Activated B cell treated with CpG ODN at 0.5 μM for 24 hours (primary cell): ENCODE data around the gene MICALL1. TPM values are rescaled to one million over a fixed set of nuclear protein-coding genes. Genes with fewer than 3 reads are reported as not detected.

ENCODE experiments used
- ATAC-seq: fragments of 200-7000 bp; cut with Tn5 transposase; one replicate; pipeline ENCODE4 v1.10.0; 2021; ENCODE audit warnings: low read depth, mild to moderate bottlenecking, moderate library complexity
- CTCF ChIA-PET: fragments of 350-600 bp; sonication (Branson Sonifier 250); formaldehyde crosslinking; loops from one replicate; lab custom pipeline; 2021; ENCODE audit warnings: antibody characterized with exemption; lab: Charles Lee
- POLR2A ChIA-PET: fragments of 350-600 bp; sonication (Branson Sonifier 250); formaldehyde crosslinking; loops from one replicate; lab custom pipeline; 2021; ENCODE audit warnings: antibody characterized with exemption; lab: Charles Lee
- DNase-seq: peaks from one replicate; pipeline ENCODE4 v3.0.0; 2022
- H3K27ac Mint-ChIP-seq: one replicate; pipeline ENCODE4 v1.8.0; 2020; ENCODE audit warnings: mixed read lengths
- H3K27me3 Mint-ChIP-seq: one replicate; pipeline ENCODE4 v1.8.0; 2021; ENCODE audit warnings: mixed read lengths
- H3K36me3 Mint-ChIP-seq: one replicate; pipeline ENCODE4 v1.8.0; 2021; ENCODE audit warnings: low read depth, mixed read lengths
- H3K4me1 Mint-ChIP-seq: one replicate; pipeline ENCODE4 v1.8.0; 2021; ENCODE audit warnings: mixed read lengths
- H3K4me3 Mint-ChIP-seq: one replicate; pipeline ENCODE4 v1.8.0; 2020; ENCODE audit warnings: mild to moderate bottlenecking, mixed read lengths
- H3K9me3 Mint-ChIP-seq: one replicate; pipeline ENCODE4 v1.8.0; 2020; ENCODE audit warnings: mixed read lengths
- intact Hi-C: fragments of 100-400 bp; cut with micrococcal nuclease; formaldehyde crosslinking; loops from one replicate; pipeline ENCODE4 v1.15.1; 2024
- total RNA-seq: library from RNA; stranded (reverse); gene quantifications from 2 replicates; pipeline ENCODE4 v1.2.3, GENCODE V29; 2022
- TF ChIP-seq, protein P1 (sequence below): fragments of 200-600 bp; IDR thresholded peaks from one replicate; pipeline ENCODE4 v1.8.0; 2022; ENCODE audit warnings: antibody characterized with exemption, mild to moderate bottlenecking

The MICALL1 gene
- total RNA-seq, 1 donor from 2014 or later: 27.6 TPM

DNA sequence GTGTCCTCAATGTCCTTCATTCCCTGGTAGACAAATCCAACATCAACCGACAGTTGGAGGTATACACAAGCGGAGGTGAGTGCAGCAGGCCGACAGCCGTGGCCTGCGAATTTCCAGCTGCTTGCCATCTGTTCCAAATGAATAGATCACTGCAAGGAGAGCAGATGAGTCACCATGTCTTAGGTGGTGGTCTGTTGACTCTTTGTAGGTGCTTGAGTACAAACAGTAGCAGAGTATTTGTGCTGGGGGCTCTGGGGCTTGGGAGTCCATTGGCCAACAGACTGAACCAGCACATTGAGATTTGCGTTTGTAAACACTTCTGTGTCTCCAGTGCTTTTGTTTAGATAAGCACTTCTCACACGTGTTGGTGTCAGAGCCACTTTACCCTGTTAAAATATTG, 35.8 kb upstream of the MICALL1 start:
- H3K27ac Mint-ChIP-seq: no peak overlapping the region
- H3K27me3 Mint-ChIP-seq: no peaks in the 10 kb centered on the region
- intact Hi-C loops: no loop called here
- no peaks in the 10 kb centered on the region for H3K9me3 Mint-ChIP-seq
- no peaks in the 10 kb centered on the region for H3K4me1 Mint-ChIP-seq
- TF ChIP-seq, protein P1, sequence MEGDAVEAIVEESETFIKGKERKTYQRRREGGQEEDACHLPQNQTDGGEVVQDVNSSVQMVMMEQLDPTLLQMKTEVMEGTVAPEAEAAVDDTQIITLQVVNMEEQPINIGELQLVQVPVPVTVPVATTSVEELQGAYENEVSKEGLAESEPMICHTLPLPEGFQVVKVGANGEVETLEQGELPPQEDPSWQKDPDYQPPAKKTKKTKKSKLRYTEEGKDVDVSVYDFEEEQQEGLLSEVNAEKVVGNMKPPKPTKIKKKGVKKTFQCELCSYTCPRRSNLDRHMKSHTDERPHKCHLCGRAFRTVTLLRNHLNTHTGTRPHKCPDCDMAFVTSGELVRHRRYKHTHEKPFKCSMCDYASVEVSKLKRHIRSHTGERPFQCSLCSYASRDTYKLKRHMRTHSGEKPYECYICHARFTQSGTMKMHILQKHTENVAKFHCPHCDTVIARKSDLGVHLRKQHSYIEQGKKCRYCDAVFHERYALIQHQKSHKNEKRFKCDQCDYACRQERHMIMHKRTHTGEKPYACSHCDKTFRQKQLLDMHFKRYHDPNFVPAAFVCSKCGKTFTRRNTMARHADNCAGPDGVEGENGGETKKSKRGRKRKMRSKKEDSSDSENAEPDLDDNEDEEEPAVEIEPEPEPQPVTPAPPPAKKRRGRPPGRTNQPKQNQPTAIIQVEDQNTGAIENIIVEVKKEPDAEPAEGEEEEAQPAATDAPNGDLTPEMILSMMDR: no peak
- POLR2A ChIA-PET: no interaction called here
- DNase-seq (no peak), ATAC-seq (no peak)
- peaks cover 84% of the 10 kb centered on the region for H3K36me3 Mint-ChIP-seq
- no peak overlapping the region for H3K4me3 Mint-ChIP-seq
- CTCF ChIA-PET: no interaction called here

DNA sequence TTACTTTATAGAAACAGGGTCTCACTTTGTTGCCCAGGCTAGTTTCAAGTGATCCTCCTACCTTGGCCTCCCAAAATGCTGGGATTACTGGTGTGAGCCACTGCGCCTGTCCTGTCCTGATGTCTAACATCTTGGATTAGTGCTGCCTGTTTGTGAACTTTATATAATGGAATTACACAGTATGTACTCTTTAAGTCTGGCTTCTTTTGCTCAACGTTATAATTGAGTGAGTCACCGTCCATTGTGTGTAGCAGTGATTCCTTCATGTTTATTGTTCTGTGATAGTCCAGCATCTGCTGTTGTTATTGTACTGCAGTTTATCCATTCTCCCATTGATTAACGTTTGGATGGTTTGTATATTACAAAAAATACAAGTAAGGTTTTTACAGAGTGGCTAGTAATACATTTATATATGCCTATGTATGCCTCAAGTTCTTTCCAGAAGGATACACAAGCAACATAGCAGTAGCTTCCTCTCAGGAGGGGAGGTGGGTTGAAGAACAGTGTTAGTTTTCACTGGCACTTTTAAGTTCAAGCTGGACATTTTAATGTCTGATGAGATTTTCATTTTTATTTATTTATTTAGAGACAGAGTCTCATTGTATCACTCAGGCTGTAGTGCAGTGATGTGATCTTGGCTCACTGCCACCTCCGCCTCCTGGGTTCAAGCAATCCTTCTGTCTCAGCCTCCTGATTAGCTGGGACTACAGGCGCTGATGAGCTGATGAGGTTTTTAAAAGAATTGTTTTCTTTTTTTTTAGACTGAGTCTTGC, 25.2 kb upstream of the MICALL1 start:
- TF ChIP-seq, protein P1: no peak
- intact Hi-C loops: no loop called here
- DNase-seq: no peak
- peaks cover 66% of the 10 kb centered on the region for H3K36me3 Mint-ChIP-seq
- no peak overlapping the region for H3K27ac Mint-ChIP-seq
- H3K4me1 Mint-ChIP-seq: peaks cover 4% of the 10 kb centered on the region
- no peaks in the 10 kb centered on the region for H3K9me3 Mint-ChIP-seq
- CTCF ChIA-PET: interaction anchor here (0.8 kb wide), 1 partner anchor 17 kb away, joined by 5 read pairs; no protein-coding TSS in a partner anchor
- no peak for ATAC-seq
- no peaks in the 10 kb centered on the region for H3K27me3 Mint-ChIP-seq
- H3K4me3 Mint-ChIP-seq: no peak overlapping the region
- POLR2A ChIA-PET: no interaction called here

DNA sequence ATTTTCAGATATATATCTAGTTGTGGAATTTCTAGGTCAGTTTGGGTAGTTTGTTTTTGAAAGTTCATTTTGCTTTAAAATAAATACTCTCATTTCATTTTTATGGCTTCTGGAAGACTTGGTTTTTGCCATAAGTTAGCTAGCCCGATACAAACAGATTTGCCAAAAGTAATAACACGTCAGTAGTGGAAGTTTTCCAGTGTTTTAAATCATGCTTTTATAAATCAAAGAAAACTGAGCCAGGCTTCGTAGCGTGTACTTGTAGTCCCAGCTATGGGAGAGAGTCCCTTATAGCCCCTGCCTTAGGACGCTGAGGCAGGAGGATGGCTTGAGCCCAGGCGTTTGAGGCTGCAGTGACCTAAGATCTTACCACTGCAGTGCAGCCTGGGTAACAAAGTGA, 21.7 kb upstream of the MICALL1 start:
- no peak overlapping the region for H3K4me3 Mint-ChIP-seq
- H3K4me1 Mint-ChIP-seq: peaks cover 4% of the 10 kb centered on the region
- DNase-seq (no peak), ATAC-seq (no peak)
- TF ChIP-seq, protein P1: no peak
- intact Hi-C loops: no loop called here
- no peaks in the 10 kb centered on the region for H3K27me3 Mint-ChIP-seq
- no peak overlapping the region for H3K27ac Mint-ChIP-seq
- H3K9me3 Mint-ChIP-seq: no peaks in the 10 kb centered on the region
- peaks cover 58% of the 10 kb centered on the region for H3K36me3 Mint-ChIP-seq
- POLR2A ChIA-PET: no interaction called here
- CTCF ChIA-PET: interaction anchor here (0.7 kb wide), 1 partner anchor 21 kb away, joined by 4 read pairs; no protein-coding TSS in a partner anchor

DNA sequence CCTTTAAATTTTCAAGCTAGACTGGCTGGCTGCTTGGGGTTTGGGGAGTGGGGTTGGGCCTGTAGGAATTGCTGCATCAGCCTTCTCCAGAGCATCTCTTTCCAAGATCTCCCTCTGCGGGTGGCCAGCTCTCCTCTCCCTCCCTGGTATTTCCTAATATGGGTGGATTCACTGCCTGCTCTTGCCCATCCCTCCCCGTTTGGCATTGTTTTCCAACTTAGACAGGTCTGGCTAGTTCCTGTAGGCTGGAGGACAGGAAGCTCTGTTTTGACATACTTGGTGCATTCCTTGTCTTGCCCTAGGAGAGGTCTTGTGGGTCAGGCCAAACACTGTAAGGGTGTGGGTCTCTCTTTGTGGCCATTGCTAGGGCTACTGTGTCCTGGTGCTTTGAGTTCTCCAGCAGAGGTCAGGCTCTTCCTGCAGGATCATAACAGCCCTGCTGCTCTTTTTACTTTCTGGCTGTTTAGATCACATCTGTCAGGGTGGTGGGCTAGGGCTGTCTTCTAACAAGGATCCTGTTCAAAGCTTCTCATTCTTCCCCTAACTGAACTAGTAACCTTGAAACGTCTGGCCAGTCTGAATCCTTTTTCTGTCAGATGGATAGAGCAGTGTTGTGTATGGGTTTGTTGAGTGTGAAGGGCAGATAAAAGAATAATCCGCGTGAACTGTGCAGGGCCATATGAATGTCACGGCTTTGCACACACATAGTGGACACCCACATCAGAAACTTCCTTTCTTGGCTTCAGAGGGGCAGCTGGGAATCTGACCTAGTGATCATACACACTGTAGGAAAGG, 18.3 kb upstream of the MICALL1 start:
- TF ChIP-seq, protein P1: no peak
- Mint-ChIP-seq H3K36me3 (peaks cover 56% of the 10 kb centered on the region), H3K9me3 (no peaks in the 10 kb centered on the region), H3K27me3 (no peaks in the 10 kb centered on the region), H3K4me1 (peaks cover 4% of the 10 kb centered on the region), H3K4me3 (no peak overlapping the region), H3K27ac (no peak overlapping the region)
- CTCF ChIA-PET: interaction anchor here (1.3 kb wide), 2 partner anchors 25 to 78 kb away, joined by 3 to 5 read pairs; no protein-coding TSS in a partner anchor
- POLR2A ChIA-PET: interaction anchor here (1.0 kb wide), 1 partner anchor 18 kb away, joined by 4 read pairs; the partner anchor contains the start of gene MICALL1
- intact Hi-C loops: no loop called here
- DNase-seq (no peak), ATAC-seq (no peak)

DNA sequence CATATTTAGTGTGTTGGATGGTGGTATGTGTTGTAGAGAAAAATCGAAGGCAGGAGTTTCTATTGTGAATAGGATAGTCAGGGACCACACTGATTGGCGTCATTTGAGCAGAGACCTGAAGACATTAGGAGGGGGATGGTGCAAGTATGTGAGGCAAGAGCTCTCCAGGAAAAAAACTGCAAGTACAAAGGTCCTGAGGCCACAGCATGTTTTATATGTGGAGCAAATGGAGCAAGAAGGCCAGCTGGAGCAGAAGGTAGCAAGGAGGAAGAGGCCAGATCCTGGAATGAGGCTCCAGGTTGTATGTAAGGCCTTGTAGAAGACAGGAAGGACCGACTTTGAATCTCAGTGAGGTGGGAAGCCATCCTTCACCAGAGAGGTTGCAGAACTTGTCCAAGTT, 14.2 kb upstream of the MICALL1 start:
- POLR2A ChIA-PET: no interaction called here
- no peak for DNase-seq

More for the DNA sequence above, 14.2 kb upstream of the MICALL1 start:
- intact Hi-C loops: no loop called here
- CTCF ChIA-PET: no interaction called here
- no peaks in the 10 kb centered on the region for H3K9me3 Mint-ChIP-seq
- H3K36me3 Mint-ChIP-seq: peaks cover 36% of the 10 kb centered on the region
- TF ChIP-seq, protein P1: no peak
- peaks cover 12% of the 10 kb centered on the region for H3K4me1 Mint-ChIP-seq
- H3K4me3 Mint-ChIP-seq: no peak overlapping the region
- no peak for ATAC-seq
- no peaks in the 10 kb centered on the region for H3K27me3 Mint-ChIP-seq
- H3K27ac Mint-ChIP-seq: no peak overlapping the region
